GM13976 (cell line): Measurements from ENCODE around the gene MRPL40.
A peak's percentile ranks its signal among the peaks of the same experiment; 100 is the strongest.

ENCODE experiments used
- DNase-seq: peaks from one replicate; pipeline ENCODE4 v3.0.0; 2012; ENCODE audit warnings: low spot score
- CTCF ChIP-seq: IDR thresholded peaks from 2 replicates; pipeline ENCODE4 v1.5.1; 2012; ENCODE audit warnings: borderline replicate concordance, mild to moderate bottlenecking; ENCODE audit not compliant: insufficient read depth; ENCODE audit errors: extremely low read depth, missing control alignments, control extremely low read depth
- in situ Hi-C: fragments of 300-500 bp; cut with MboI; formaldehyde crosslinking; loops from one replicate; pipeline ENCODE4 v1.12.0; 2022; ENCODE audit warnings: low sequenced_read_pairs, mixed read lengths, inconsistent platforms; ENCODE audit not compliant: unreplicated experiment

MRPL40 gene

GRCh38 chr22:19432133-19432851, at the start of gene MRPL40:
Gene MRPL40 (plus strand): TSS chr22:19432545. CDS start chr22:19432555, 10 bp downstream.
- no peak for TF ChIP-seq CTCF
- in situ Hi-C loops: no loop called here
- DNase-seq: peak; percentile 97

DNA sequence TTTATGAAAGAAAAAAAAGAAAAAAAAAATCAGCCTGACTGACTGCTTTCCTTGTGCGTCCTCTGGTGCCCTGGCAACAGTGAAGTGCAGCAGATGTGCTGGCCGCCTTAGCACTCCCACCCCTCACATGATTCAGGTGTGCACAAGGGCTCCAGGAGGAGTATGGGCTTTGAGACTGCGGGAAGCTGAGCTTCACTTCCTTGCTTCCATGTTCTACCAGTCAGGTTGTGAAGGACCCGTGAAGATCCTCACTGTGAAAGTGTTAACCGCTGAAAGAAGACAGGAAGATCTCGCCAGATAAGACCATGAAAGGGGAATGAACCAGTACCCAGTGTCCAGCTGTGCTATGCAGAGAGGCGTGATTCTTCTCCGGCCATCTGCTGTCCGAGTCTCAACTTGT, 49.1 kb upstream of the MRPL40 start:
- in situ Hi-C loops: loop anchor here (25.0 kb wide), 2 partner anchors 96 to 396 kb away; partner anchors contain the start of gene CLTCL1
- no peak for DNase-seq
- no peak for TF ChIP-seq CTCF

- DNase-seq: no peak
- no peak for TF ChIP-seq CTCF
- in situ Hi-C loops: loop anchor here (25.0 kb wide), 2 partner anchors 98 to 398 kb away; partner anchors contain the start of gene CLTCL1
These were observed 47.0 kb upstream of the MRPL40 start for GRCh38 chr22:19385221-19385906.

DNA sequence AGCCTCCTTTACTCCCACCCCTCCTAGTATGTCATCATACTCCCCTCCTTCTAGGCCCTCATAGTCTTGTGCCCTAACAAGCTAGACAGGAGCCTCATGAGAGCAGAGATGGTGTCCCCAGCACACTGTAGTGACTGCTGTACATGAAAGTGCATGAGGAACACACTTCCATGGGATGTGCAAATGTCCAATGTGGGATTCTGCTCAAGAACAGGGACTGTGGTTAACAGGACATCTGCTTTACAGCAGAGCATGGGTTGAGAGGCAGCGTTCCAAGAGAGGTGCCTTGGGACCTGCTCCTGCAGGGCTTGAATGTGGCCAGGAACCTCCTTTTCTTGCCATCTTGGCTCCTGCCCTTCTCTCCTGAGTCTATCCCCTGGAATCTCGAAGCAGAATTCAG, 46.1 kb upstream of the MRPL40 start:
- TF ChIP-seq CTCF: no peak
- in situ Hi-C loops: loop anchor here (25.0 kb wide), 2 partner anchors 99 to 399 kb away; partner anchors contain the start of gene CLTCL1
- no peak for DNase-seq

- in situ Hi-C loops: loop anchor here (25.0 kb wide), 2 partner anchors 100 to 400 kb away; partner anchors contain the start of gene CLTCL1
- TF ChIP-seq CTCF: no peak
- no peak for DNase-seq
These were observed 45.3 kb upstream of the MRPL40 start for GRCh38 chr22:19387038-19387437.

DNA sequence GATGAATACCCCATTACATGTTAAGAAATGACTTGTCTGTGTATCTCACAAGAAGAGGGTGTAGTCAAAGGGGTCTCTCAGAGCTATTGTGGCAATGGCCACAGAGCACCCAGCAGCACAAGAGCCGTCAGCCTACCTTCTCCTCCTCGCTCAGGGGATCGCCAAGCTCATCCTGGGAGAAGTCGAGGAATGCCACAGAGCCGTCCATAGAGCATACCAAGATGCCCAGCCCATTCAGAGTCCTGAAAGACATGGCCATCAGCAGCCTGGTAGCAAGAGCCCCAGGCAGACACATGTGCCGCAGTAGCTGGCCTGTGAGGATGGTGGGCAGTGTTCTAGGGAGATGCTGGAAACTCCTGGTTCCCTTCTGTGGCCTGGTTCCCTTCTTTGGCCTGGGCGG, 44.8 kb upstream of the MRPL40 start:
- no peak for TF ChIP-seq CTCF
- in situ Hi-C loops: loop anchor here (25.0 kb wide), 2 partner anchors 100 to 400 kb away; partner anchors contain the start of gene CLTCL1
- no peak for DNase-seq
